Hematopoietic multipotent progenitor cell treated with erythropoietin and hydrocortisone succinate and interleukin-3 and kit ligand, for 15 days (in vitro differentiated cells): ENCODE data around the gene TOP1.

Source experiments
- DNase-seq: peaks from one replicate; pipeline ENCODE4 v3.0.0-alpha.2; 2015; ENCODE audit warnings: low spot score

The TOP1 gene

DNA sequence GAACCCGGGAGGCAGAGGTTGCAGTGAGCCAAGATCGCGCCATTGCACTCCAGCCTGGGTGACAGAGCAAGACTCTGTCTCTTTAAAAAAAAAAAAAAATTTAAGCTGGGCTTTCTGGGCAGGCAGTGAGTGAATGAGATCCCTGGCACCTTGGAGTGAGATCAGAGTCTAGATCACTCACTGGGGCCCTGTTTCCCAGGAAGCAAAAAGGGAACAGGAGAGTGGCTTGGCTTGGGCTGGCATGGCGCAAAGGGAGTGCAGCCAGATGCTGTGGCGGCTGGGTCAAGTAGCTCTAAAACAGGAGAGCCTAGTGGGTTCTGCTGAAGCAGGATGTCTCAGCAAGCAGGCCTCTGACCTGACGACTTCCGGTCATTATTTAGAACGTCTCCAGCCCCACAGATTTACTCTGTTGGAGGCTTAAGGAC is 119.2 kb downstream of the TOP1 start:
- DNase-seq, result no peak

DNA sequence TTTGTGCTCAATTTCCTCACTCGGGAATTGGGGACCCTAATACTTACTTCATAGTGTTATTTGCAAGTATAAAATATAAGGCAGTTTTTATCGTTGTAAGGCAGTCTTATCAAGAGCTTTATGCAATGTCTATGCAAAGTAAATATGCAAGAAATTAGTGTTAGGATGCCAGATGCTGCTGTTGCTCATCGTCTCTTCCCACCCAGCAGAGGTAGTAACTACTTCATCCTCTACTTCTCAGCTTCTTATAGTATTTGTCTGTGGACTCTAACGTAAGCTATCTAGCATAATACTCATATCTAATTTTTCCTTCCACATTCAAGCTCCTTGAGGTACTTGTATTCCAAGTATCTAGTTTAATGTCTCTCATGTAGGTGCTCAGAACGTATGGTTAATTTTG is 120.3 kb downstream of the TOP1 start:
- DNase-seq, result no peak

- no peak for DNase-seq
Observed at GRCh38 chr20:41150664-41151063, 122.0 kb downstream of the TOP1 start.

DNA sequence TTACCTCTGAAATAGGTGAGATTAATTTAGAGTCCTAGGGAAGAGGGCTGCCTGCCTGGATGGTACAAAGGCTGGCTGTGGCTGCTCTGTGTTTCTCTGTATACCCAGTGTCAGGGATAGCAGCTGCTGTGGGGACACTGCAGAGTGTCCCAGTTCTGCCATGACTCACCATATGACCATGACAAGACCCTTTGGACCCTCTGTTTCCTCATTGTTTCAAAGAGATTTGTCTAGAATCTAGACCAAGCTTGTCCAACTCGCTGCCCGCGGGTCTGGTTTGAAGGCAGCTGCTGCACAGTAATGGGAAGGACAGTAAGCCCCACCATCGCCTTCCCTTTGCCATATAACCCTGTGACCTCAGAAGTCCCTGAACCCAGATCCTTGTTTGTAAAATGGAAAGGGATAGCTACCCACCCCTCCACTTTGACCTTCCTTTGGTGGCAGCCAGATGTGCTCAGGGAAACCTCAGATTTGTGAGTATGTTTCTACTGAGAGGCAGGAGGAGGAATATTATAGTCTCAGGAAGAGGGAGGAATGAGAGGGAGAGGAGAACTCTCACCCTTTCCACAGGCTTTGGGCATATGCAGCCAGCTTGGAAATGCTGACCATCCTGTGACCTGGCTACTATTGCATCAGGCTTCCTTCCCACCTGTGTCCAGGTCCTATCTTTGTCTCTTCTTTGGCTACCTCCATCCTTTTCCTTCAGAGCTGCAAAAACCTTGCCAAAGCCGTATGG is 122.7 kb downstream of the TOP1 start:
- no peak for DNase-seq

DNA sequence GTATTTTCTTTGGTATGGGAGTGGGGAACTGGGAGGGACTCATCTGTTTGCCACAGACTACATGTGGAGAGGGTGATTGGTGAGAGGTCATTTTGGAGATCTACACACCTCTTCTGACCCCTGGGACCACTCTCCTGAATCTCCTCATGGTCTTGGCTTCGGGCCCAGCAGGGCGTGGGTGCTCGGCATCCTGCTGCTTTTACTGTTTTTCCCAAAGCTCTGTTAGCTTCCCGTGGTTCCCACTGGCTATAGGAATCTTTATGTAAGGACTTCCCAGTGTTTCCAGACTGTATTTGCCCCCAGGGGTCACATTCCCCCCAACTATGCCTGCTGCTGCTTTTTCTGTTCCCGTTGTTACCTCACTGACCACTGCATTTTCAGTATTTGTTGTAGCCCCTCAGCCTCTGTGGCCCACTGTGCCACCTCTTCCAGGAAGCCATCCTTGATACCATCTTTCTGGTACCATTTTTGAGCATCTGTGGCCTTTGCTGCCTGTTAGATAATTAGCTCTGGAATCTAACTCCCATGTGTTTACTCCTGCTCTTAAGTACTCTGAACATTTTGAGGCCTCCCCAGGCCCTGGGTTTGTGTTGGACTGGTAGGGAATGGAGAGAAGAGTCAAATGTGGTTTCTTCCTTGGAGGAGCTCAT is 123.6 kb downstream of the TOP1 start:
- DNase-seq, result no peak

DNA sequence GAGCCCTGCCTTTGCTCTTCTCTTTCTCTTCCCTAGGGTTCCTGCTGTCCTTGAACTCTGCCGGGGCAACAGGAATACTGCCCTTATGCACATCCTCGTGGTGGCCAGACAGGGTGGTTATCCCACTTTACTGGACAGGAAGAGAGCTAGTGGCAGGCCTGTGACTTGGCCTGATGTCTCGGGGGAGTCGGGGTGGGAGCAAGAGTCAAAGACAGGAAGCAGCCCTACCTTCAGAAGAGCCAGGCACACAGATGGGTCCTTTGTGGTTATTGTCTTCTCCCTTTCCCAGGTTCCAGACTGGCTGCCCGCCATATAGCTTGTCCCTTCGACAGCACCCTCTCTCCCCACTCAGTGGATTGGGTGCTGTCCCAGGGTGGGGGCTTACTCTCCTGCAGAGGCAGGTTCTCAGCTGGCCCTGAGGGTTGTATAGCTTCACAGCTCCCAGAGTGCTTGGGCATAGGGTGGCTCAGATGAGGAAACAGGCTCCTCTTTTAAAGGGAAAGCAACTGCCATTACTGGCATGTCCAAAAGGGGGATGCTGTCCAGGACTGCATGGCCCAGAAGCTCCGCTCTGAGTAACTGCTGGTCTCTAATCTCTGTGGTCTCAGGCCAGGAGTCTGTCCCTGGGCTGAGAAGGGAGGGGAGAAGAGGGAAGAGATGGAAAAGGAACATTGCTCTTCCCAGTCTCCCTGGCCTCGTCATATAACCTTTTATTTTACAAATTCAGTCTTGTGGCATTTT is 126.0 kb downstream of the TOP1 start:
- no peak for DNase-seq

GRCh38 chr20:41155261-41155660 is 126.6 kb downstream of the TOP1 start:
- no peak for DNase-seq

- no peak for DNase-seq
Observed at GRCh38 chr20:41158082-41158625, 129.5 kb downstream of the TOP1 start.

DNA sequence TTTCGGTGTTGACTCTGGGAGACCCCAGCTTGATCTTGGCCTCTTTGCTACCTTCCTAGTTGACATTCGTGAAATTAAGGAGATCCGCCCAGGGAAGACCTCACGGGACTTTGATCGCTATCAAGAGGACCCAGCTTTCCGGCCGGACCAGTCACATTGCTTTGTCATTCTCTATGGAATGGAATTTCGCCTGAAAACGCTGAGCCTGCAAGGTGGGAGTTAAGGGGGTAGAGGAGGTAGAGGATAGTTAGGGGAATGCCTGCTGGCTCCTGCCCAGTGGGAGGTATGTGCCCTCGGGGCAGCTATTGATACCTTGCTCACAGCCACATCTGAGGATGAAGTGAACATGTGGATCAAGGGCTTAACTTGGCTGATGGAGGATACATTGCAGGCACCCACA is 130.9 kb downstream of the TOP1 start:
- no peak for DNase-seq

DNA sequence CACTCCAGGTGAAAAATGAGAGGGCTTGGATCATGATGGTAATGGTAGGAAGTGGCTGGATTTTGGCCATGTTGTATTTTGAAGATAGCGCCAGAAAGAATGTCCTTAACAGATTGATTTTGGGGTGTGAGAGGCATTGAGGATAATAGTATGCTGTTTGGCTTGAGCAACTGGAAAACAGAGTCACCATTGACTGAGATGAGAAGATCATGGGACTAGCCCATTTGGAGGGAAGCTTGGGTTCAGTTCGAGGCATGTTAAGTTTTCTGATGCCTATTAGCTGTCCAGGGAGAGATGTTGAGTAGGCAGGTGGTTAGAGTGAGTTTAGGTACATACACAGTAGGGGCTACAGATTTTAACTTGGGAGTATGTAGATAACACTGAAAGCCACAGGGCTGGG is 132.1 kb downstream of the TOP1 start:
- no peak for DNase-seq

GRCh38 chr20:41161886-41162285 is 133.3 kb downstream of the TOP1 start:
- no peak for DNase-seq

DNA sequence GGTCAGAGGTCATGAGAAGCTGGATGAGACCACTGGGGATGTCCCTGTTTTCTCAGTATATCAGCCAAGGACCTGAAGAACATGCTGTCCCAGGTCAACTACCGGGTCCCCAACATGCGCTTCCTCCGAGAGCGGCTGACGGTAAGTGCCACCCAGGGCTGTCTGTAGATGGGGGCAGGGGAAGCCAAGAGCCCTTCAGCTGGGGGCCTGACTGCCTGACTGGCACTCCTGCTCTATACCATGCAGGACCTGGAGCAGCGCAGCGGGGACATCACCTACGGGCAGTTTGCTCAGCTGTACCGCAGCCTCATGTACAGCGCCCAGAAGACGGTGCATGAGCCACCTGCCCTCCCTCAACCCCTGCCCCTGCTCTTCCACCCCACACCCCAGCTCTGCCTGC is 133.8 kb downstream of the TOP1 start:
- no peak for DNase-seq

GRCh38 chr20:41163821-41164220 is 135.2 kb downstream of the TOP1 start:
- DNase-seq, result no peak

- DNase-seq, result no peak
Observed at GRCh38 chr20:41165001-41165882, 136.6 kb downstream of the TOP1 start.

DNA sequence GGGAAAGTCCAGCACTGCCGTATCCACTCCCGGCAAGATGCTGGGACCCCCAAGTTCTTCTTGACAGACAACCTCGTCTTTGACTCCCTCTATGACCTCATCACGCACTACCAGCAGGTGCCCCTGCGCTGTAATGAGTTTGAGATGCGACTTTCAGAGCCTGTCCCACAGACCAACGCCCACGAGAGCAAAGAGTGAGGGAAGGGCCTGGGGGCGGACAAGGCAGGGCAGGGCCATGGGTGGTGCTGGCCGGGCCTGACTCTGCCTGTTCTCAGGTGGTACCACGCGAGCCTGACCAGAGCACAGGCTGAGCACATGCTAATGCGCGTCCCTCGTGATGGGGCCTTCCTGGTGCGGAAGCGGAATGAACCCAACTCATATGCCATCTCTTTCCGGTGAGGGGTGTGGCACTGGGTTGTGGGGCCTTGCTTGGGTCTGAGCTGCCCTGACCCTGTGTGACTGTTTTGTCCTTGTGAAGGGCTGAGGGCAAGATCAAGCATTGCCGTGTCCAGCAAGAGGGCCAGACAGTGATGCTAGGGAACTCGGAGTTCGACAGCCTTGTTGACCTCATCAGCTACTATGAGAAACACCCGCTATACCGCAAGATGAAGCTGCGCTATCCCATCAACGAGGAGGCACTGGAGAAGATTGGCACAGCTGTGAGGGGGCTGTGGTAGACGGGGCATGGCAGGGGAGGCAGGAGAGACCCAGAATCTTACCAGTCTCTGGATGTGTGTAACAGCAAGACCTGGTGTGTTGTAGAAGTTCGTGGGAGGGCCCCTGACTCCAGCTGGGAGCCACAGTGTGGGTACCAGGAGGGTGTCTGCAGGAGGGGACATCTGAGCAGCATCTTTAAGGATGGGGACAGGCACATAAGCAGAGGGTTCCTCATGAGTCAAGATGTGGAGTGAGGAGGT is 137.8 kb downstream of the TOP1 start:
- DNase-seq, result no peak

DNA sequence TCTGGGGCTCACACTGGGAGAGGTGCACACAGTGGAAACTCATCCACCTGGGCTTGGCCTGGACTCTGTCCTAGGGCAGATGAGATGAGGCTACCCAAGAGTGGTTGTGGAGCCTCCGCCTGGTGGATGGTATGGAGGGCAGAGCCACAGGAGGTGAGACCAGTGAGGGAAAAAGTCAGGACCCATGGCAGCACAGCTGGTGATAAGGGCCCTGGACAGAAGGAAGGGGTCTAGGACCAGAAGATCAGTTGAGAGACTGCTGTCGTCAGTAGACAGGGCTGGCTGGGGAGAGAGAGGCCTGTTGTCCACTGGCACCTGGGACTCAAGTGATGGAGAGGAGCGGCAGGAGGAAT is 138.5 kb downstream of the TOP1 start:
- DNase-seq, result no peak

- no peak for DNase-seq
Observed at GRCh38 chr20:41167481-41168253, 139.0 kb downstream of the TOP1 start.

GRCh38 chr20:41168281-41169161 is 139.9 kb downstream of the TOP1 start:
- no peak for DNase-seq

GRCh38 chr20:41169162-41169690 is 140.6 kb downstream of the TOP1 start:
- DNase-seq, result no peak
